ENCODE results near the gene LRIT2.

DNA sequence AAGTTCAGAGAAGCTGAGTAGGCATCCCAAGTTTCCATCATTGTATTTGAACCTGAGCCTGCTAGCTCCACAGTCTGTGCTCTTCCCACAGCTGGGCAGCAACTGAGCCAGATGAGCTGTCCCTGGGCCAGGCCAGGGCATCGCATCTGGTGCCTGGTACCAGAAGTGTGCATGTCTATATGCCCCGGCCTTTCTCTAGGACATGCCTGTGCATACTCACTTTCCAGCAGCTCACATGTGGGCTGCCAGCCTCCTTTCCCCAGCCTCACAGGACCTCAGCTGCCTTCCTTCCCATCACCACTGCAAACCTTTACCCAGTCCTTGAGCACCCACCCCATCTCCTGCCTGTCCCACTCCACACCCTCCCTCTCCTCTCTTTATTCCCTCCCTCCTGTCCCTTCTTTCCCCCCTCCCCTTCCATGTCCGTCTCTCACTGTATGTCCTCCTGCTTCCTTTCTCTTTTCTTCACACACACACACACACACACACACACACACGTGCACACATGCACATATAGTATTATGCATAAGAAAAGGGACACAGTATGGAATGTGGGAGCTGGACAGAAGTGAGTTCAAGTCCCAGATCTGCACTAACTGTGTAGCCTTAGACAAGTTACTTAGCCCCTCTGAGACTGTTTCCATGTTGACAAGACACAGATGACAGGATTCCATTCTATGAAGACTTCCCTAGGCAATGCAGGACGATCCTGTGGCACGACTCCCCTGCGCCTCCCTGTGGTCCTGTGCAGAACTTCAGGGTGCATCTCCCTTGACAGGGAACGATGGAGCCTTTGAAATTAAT lies 20.1 kb downstream of the LRIT2 start:
- TF ChIP-seq, protein P1, sequence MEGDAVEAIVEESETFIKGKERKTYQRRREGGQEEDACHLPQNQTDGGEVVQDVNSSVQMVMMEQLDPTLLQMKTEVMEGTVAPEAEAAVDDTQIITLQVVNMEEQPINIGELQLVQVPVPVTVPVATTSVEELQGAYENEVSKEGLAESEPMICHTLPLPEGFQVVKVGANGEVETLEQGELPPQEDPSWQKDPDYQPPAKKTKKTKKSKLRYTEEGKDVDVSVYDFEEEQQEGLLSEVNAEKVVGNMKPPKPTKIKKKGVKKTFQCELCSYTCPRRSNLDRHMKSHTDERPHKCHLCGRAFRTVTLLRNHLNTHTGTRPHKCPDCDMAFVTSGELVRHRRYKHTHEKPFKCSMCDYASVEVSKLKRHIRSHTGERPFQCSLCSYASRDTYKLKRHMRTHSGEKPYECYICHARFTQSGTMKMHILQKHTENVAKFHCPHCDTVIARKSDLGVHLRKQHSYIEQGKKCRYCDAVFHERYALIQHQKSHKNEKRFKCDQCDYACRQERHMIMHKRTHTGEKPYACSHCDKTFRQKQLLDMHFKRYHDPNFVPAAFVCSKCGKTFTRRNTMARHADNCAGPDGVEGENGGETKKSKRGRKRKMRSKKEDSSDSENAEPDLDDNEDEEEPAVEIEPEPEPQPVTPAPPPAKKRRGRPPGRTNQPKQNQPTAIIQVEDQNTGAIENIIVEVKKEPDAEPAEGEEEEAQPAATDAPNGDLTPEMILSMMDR (IDR thresholded peaks at IDR 0.05): peak; percentile 50 to 70 (median 61)
- no peak for TF ChIP-seq POLR2A (IDR thresholded peaks at IDR 0.05)

All from heart left ventricle (tissue), 13 donors.